H1 (cell line): ENCODE data around the gene DPP4. TPM values are rescaled to one million over a fixed set of nuclear protein-coding genes. Genes with fewer than 3 reads are reported as not detected.

ENCODE experiments used
- BACH1 ChIP-seq: IDR thresholded peaks from 2 replicates; pipeline ENCODE4 v1.6.1; 2012; ENCODE audit warnings: low read length, improper control_type of control experiment
- EGR1 ChIP-seq: IDR thresholded peaks from 2 replicates; pipeline ENCODE4 v1.6.1; 2011; ENCODE audit warnings: low read depth, low read length, borderline replicate concordance
- EP300 ChIP-seq, 2 experiments: IDR thresholded peaks; 1 replicate in 1 of 2; 2 replicates in 1 of 2; pipeline ENCODE4 v1.6.1; 2011 to 2012; ENCODE audit warnings: low read depth in 2 of 2, low read length in 2 of 2, mild to moderate bottlenecking in 2 of 2, borderline replicate concordance in 1 of 2, inconsistent platforms in 1 of 2, moderate library complexity in 1 of 2
- SIX5 ChIP-seq: IDR thresholded peaks from 2 replicates; pipeline ENCODE4 v1.6.1; 2011; ENCODE audit warnings: mild to moderate bottlenecking, low read depth, low read length
- SP2 ChIP-seq: IDR thresholded peaks from 2 replicates; pipeline ENCODE4 v1.6.1; 2012; ENCODE audit warnings: mild to moderate bottlenecking, low read length, inconsistent platforms
- polyA plus RNA-seq, 7 experiments: library from polyadenylated mRNA; depleted of rRNA in 3 of 7; stranded (reverse) in 5 of 7; unstranded in 2 of 7; fragments of >200 nt in 5 of 7; fragments of 200-250 nt in 2 of 7; gene quantifications; 1 replicate in 5 of 7; 2 replicates in 1 of 7; 4 replicates in 1 of 7; pipeline versions ENCODE4 v1.2.1 to v1.2.3, GENCODE V29; 2011 to 2013; ENCODE audit warnings: missing spikeins in 2 of 7, mixed read lengths in 2 of 7
- total RNA-seq: library from RNA; stranded (reverse); fragmentation: NEBNext Ultra II Directional; extraction: Animal tissue kit (Norgen Biotek cat#: 25700); gene quantifications from 2 replicates; pipeline ENCODE4 v1.2.1, GENCODE V29; 2021
- TF ChIP-seq, protein P1 (sequence below): fragments of 300-600 bp; sonication (generic); IDR thresholded peaks from 2 replicates; pipeline ENCODE4 v1.7.1; 2012; ENCODE audit warnings: low read length, moderate library complexity, mild to moderate bottlenecking, inconsistent platforms; ENCODE audit not compliant: insufficient replicate concordance
- TF ChIP-seq, protein P2 (sequence below): IDR thresholded peaks from 2 replicates; pipeline ENCODE4 v1.6.1; 2011; ENCODE audit warnings: low read length, improper control_type of control experiment

The DPP4 gene
- total and polyA plus RNA-seq, 2 of the 8 experiments (the other 6 are each of a cell fraction or from before 2014, with no cell fraction given), result 1.3 to 3.1 TPM

DNA sequence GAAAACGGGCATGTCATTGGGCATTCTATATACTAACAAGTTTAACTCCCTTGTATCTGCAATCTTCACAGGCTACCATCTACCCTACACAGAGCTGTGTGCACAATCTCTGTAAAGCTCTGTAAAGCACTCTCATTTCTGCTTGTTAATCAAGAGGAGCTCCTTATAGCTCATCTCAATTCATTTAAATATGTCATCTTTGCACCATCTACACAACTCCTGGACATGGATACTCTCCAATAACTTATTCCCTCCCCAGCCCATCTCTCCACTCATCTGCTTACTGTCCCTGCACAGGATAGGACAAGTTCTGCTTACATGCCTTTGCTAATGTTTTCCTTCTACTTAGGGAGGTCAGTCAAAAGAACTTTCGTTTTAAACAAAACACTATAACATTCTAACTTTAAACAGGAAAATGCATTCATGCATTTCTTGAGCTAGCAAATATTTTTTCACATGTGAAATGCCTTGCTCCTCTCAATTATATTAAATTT lies 61.4 kb downstream of the DPP4 start (continued):
- TF ChIP-seq, protein P1, sequence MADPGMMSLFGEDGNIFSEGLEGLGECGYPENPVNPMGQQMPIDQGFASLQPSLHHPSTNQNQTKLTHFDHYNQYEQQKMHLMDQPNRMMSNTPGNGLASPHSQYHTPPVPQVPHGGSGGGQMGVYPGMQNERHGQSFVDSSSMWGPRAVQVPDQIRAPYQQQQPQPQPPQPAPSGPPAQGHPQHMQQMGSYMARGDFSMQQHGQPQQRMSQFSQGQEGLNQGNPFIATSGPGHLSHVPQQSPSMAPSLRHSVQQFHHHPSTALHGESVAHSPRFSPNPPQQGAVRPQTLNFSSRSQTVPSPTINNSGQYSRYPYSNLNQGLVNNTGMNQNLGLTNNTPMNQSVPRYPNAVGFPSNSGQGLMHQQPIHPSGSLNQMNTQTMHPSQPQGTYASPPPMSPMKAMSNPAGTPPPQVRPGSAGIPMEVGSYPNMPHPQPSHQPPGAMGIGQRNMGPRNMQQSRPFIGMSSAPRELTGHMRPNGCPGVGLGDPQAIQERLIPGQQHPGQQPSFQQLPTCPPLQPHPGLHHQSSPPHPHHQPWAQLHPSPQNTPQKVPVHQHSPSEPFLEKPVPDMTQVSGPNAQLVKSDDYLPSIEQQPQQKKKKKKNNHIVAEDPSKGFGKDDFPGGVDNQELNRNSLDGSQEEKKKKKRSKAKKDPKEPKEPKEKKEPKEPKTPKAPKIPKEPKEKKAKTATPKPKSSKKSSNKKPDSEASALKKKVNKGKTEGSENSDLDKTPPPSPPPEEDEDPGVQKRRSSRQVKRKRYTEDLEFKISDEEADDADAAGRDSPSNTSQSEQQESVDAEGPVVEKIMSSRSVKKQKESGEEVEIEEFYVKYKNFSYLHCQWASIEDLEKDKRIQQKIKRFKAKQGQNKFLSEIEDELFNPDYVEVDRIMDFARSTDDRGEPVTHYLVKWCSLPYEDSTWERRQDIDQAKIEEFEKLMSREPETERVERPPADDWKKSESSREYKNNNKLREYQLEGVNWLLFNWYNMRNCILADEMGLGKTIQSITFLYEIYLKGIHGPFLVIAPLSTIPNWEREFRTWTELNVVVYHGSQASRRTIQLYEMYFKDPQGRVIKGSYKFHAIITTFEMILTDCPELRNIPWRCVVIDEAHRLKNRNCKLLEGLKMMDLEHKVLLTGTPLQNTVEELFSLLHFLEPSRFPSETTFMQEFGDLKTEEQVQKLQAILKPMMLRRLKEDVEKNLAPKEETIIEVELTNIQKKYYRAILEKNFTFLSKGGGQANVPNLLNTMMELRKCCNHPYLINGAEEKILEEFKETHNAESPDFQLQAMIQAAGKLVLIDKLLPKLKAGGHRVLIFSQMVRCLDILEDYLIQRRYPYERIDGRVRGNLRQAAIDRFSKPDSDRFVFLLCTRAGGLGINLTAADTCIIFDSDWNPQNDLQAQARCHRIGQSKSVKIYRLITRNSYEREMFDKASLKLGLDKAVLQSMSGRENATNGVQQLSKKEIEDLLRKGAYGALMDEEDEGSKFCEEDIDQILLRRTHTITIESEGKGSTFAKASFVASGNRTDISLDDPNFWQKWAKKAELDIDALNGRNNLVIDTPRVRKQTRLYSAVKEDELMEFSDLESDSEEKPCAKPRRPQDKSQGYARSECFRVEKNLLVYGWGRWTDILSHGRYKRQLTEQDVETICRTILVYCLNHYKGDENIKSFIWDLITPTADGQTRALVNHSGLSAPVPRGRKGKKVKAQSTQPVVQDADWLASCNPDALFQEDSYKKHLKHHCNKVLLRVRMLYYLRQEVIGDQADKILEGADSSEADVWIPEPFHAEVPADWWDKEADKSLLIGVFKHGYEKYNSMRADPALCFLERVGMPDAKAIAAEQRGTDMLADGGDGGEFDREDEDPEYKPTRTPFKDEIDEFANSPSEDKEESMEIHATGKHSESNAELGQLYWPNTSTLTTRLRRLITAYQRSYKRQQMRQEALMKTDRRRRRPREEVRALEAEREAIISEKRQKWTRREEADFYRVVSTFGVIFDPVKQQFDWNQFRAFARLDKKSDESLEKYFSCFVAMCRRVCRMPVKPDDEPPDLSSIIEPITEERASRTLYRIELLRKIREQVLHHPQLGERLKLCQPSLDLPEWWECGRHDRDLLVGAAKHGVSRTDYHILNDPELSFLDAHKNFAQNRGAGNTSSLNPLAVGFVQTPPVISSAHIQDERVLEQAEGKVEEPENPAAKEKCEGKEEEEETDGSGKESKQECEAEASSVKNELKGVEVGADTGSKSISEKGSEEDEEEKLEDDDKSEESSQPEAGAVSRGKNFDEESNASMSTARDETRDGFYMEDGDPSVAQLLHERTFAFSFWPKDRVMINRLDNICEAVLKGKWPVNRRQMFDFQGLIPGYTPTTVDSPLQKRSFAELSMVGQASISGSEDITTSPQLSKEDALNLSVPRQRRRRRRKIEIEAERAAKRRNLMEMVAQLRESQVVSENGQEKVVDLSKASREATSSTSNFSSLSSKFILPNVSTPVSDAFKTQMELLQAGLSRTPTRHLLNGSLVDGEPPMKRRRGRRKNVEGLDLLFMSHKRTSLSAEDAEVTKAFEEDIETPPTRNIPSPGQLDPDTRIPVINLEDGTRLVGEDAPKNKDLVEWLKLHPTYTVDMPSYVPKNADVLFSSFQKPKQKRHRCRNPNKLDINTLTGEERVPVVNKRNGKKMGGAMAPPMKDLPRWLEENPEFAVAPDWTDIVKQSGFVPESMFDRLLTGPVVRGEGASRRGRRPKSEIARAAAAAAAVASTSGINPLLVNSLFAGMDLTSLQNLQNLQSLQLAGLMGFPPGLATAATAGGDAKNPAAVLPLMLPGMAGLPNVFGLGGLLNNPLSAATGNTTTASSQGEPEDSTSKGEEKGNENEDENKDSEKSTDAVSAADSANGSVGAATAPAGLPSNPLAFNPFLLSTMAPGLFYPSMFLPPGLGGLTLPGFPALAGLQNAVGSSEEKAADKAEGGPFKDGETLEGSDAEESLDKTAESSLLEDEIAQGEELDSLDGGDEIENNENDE, result no peak
- TF ChIP-seq SP2 (no peak), SIX5 (no peak), EGR1 (no peak), BACH1 (no peak), EP300 (IDR thresholded peaks at IDR 0.05; ENCODE audit: borderline replicate concordance in 1 of 2, low read depth in 2 of 2, low read length in 2 of 2) (no peak)
- TF ChIP-seq, protein P2, sequence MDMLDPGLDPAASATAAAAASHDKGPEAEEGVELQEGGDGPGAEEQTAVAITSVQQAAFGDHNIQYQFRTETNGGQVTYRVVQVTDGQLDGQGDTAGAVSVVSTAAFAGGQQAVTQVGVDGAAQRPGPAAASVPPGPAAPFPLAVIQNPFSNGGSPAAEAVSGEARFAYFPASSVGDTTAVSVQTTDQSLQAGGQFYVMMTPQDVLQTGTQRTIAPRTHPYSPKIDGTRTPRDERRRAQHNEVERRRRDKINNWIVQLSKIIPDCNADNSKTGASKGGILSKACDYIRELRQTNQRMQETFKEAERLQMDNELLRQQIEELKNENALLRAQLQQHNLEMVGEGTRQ, result no peak
